Testis (tissue), 2 donors: ENCODE measurements around the gene LYST.

Experiments used
- POLR2A ChIP-seq: fragments of 450-650 bp; IDR thresholded peaks from one replicate; pipeline ENCODE4 v1.6.1; 2017; ENCODE audit warnings: antibody characterized with exemption, mild to moderate bottlenecking, moderate library complexity
- TF ChIP-seq, protein P1 (sequence below), 3 experiments: fragments of 450-650 bp in 2 of 3; fragments of 200-600 bp in 1 of 3; sonication (generic) in 1 of 3; IDR thresholded peaks; one replicate each; pipeline ENCODE4 v1.5.1; 2016 to 2019; ENCODE audit warnings: antibody characterized with exemption in 3 of 3, mild to moderate bottlenecking in 2 of 3, moderate library complexity in 1 of 3

DNA sequence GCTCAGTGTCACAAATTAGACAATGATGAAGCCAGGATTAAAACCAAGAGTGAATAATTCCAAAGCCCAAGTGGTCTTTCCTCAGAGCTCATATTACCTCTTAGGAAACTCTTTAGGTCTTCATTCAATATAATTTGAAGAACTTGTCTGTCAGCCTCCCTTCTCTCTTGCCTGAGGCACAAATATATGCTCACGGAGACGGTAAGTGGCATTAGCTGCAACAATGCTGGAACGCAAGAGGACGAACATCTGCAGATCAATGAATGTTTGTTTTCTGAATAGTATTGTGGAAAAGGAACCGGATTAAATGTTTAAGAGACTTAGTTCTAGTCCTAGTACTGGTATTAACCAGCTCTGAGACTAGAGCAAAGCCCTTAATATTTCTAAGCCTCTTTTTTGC lies 39.7 kb upstream of the LYST start:
- TF ChIP-seq, protein P1, sequence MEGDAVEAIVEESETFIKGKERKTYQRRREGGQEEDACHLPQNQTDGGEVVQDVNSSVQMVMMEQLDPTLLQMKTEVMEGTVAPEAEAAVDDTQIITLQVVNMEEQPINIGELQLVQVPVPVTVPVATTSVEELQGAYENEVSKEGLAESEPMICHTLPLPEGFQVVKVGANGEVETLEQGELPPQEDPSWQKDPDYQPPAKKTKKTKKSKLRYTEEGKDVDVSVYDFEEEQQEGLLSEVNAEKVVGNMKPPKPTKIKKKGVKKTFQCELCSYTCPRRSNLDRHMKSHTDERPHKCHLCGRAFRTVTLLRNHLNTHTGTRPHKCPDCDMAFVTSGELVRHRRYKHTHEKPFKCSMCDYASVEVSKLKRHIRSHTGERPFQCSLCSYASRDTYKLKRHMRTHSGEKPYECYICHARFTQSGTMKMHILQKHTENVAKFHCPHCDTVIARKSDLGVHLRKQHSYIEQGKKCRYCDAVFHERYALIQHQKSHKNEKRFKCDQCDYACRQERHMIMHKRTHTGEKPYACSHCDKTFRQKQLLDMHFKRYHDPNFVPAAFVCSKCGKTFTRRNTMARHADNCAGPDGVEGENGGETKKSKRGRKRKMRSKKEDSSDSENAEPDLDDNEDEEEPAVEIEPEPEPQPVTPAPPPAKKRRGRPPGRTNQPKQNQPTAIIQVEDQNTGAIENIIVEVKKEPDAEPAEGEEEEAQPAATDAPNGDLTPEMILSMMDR (IDR thresholded peaks at IDR 0.05) = no peak
- no peak for TF ChIP-seq POLR2A
